Endodermal cell (in vitro differentiated cells): ENCODE data around the gene CD44. TPM values are rescaled to one million over a fixed set of nuclear protein-coding genes. Genes with fewer than 3 reads are reported as not detected.

Experiments used
- DNase-seq: peaks from one replicate; pipeline ENCODE4 v3.0.0-alpha.2; 2017
- H3K27ac ChIP-seq: 2 replicates; pipeline ENCODE4 v1.5.1; 2013; ENCODE audit warnings: mild to moderate bottlenecking, low read depth, low read length, moderate library complexity
- H3K27me3 ChIP-seq: 2 replicates; pipeline ENCODE4 v1.6.1; 2013; ENCODE audit warnings: mild to moderate bottlenecking, low read length, moderate library complexity; ENCODE audit not compliant: insufficient read depth, control insufficient read depth, poor library complexity, severe bottlenecking
- H3K36me3 ChIP-seq: 2 replicates; pipeline ENCODE4 v1.7.0; 2013; ENCODE audit warnings: mild to moderate bottlenecking, low read length, moderate library complexity; ENCODE audit not compliant: control insufficient read depth, insufficient read depth
- H3K4me1 ChIP-seq: one replicate; pipeline ENCODE4 v1.7.0; 2013; ENCODE audit warnings: low read length; ENCODE audit not compliant: control insufficient read depth, insufficient read depth
- H3K4me3 ChIP-seq: 2 replicates; pipeline ENCODE4 v1.5.1; 2013; ENCODE audit warnings: mild to moderate bottlenecking, low read length, moderate library complexity
- H3K9ac ChIP-seq: 2 replicates; pipeline ENCODE4 v1.6.1; 2013; ENCODE audit warnings: mild to moderate bottlenecking, low read length, moderate library complexity; ENCODE audit not compliant: poor library complexity, severe bottlenecking; ENCODE audit errors: extremely low read depth
- H3K9me3 ChIP-seq: 2 replicates; pipeline ENCODE4 v1.6.1; 2013; ENCODE audit warnings: mild to moderate bottlenecking, low read length, moderate library complexity; ENCODE audit not compliant: control insufficient read depth
- H3K27ac Mint-ChIP-seq: 2 replicates; pipeline ENCODE4 v1.8.0; 2020; ENCODE audit warnings: mixed read lengths
- H3K27me3 Mint-ChIP-seq: 2 replicates; pipeline ENCODE4 v1.8.0; 2021; ENCODE audit warnings: mild to moderate bottlenecking, mixed read lengths; ENCODE audit not compliant: insufficient read depth
- H3K36me3 Mint-ChIP-seq: 2 replicates; pipeline ENCODE4 v1.8.0; 2020; ENCODE audit warnings: low read depth, mixed read lengths
- H3K4me1 Mint-ChIP-seq: 2 replicates; pipeline ENCODE4 v1.8.0; 2020; ENCODE audit warnings: mixed read lengths
- H3K4me3 Mint-ChIP-seq: 2 replicates; pipeline ENCODE4 v1.8.0; 2020; ENCODE audit warnings: mild to moderate bottlenecking, moderate library complexity, mixed read lengths
- H3K9me3 Mint-ChIP-seq: 2 replicates; pipeline ENCODE4 v1.8.0; 2020; ENCODE audit warnings: mild to moderate bottlenecking, mixed read lengths
- CTCF ChIP-seq: fragments of 200-600 bp; sonication (generic); conservative IDR thresholded peaks from 2 replicates; pipeline ENCODE4 v1.5.0; 2021; ENCODE audit warnings: antibody characterized with exemption, mild to moderate bottlenecking
- WGBS, 2 experiments: methylation state at CpG; one replicate each; pipeline versions ENCODE4 v1.1.5 to v1.1.7; 2013; ENCODE audit warnings: missing lambda C conversion rate in 2 of 2, mixed read lengths in 1 of 2; ENCODE audit not compliant: insufficient coverage in 1 of 2, insufficient read length in 1 of 2; 5-methylcytosine and 5-hydroxymethylcytosine counted together
- total RNA-seq, 2 donors: library from RNA; stranded (reverse); fragmentation: NEBNext Ultra II Directional in 1 of 2; extraction: Animal tissue kit (Norgen Biotek cat#: 25700) in 1 of 2; gene quantifications; 2 replicates in 1 of 2; 3 replicates in 1 of 2; pipeline ENCODE4 v1.2.1, GENCODE V29; 2021

CD44 gene
- total RNA-seq, 2 donors from 2014 or later = 1.2 to 4.6 TPM

DNA sequence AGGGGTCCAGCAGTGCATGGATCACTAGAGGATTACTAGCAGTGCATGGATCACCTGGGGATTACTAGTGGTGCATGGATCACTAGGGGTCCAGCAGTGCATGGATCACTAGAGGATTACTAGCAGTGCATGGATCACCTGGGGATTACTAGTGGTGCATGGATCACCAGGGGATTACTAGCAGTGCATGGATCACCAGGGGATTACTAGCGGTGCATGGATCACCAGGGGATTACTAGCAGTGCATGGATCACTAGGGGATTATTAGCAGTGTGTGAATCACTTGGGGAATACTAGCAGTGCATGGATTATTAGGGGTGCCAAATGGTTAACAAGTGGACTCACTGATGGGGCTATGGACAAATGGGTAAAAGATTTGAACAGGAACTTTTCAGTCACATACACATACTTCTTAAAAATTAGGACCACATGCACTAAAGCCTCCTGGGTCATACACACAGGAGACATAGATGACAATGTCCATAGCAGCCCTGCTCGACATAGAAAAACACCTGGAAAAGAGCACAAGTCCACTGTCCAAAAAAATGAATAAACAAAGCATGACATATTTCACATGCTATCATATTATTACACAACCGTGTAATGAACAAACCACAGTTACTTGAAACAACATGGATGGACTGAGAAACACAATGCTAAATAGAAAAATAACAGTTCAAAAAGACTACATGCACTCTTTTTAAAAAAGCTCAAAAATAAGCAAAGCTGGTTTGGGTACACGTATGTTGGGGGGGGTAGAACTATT lies 109.8 kb downstream of the CD44 start:
- H3K4me3 ChIP-seq = no peak overlapping the region
- H3K36me3 ChIP-seq = no peaks in the 10 kb centered on the region
- H3K9me3 Mint-ChIP-seq = peaks cover 3% of the 10 kb centered on the region
- H3K4me1 ChIP-seq = no peaks in the 10 kb centered on the region
- no peaks in the 10 kb centered on the region for H3K36me3 Mint-ChIP-seq
- no peaks in the 10 kb centered on the region for H3K4me1 Mint-ChIP-seq
- H3K9me3 ChIP-seq = peaks cover 4% of the 10 kb centered on the region
- no peak overlapping the region for H3K27ac ChIP-seq
- H3K4me3 Mint-ChIP-seq = no peak overlapping the region
- 75 to 80% methylated on average over 2 to 4 of the region's 4 CpGs for WGBS, 2 experiments
- peaks cover 4% of the 10 kb centered on the region for H3K27me3 Mint-ChIP-seq
- H3K27ac Mint-ChIP-seq = no peak overlapping the region
- no peak for TF ChIP-seq CTCF
- no peak for DNase-seq
- H3K27me3 ChIP-seq = no peaks in the 10 kb centered on the region
- H3K9ac ChIP-seq = no peak overlapping the region

DNA sequence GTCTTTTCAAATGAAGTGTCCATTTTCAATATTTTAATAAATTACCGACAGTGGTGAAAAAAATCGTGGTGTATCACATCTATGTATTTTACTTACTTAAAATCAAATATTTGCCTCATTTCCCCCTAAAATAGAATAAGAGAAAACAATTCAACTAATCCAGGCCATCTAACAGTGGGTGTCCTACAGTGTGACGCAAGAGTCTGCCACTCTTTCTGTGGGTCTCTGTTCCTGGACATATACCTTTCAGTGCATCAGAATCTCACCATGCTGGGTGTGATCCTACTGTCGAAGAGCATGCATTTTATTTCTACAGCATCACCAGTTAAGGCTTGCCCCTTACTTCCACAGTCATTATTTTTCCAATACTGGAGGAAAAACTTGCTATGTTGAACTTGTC lies 111.2 kb downstream of the CD44 start:
- Mint-ChIP-seq H3K4me1 (no peaks in the 10 kb centered on the region), H3K27ac (no peak overlapping the region)
- H3K27me3 ChIP-seq = no peaks in the 10 kb centered on the region

GRCh38 chr11:35250621-35251020 lies 111.7 kb downstream of the CD44 start:
- peaks cover 6% of the 10 kb centered on the region for H3K27me3 Mint-ChIP-seq
- H3K36me3 Mint-ChIP-seq = no peaks in the 10 kb centered on the region
- TF ChIP-seq CTCF = no peak

More for the DNA sequence above, 111.2 kb downstream of the CD44 start:
- no peaks in the 10 kb centered on the region for H3K36me3 ChIP-seq
- WGBS, 2 experiments = 83 to 93% methylated on average over 1 to 4 of the region's 4 CpGs
- H3K9ac ChIP-seq = no peak overlapping the region
- no peak overlapping the region for H3K27ac ChIP-seq
- no peak overlapping the region for H3K4me3 Mint-ChIP-seq
- H3K4me1 ChIP-seq = no peaks in the 10 kb centered on the region
- no peaks in the 10 kb centered on the region for H3K36me3 Mint-ChIP-seq
- H3K4me3 ChIP-seq = no peak overlapping the region
- peaks cover 6% of the 10 kb centered on the region for H3K27me3 Mint-ChIP-seq
- peaks cover 3% of the 10 kb centered on the region for H3K9me3 Mint-ChIP-seq
- DNase-seq = no peak
- no peaks in the 10 kb centered on the region for H3K9me3 ChIP-seq
- TF ChIP-seq CTCF = no peak

More at GRCh38 chr11:35250621-35251020, 111.7 kb downstream of the CD44 start:
- Mint-ChIP-seq H3K4me1 (no peaks in the 10 kb centered on the region), H3K27ac (no peak overlapping the region), H3K9me3 (peaks cover 3% of the 10 kb centered on the region), H3K4me3 (no peak overlapping the region)
- no peaks in the 10 kb centered on the region for H3K27me3 ChIP-seq
- H3K9ac ChIP-seq = no peak overlapping the region
- no peaks in the 10 kb centered on the region for H3K9me3 ChIP-seq
- no peak for DNase-seq
- H3K36me3 ChIP-seq = no peaks in the 10 kb centered on the region
- no peaks in the 10 kb centered on the region for H3K4me1 ChIP-seq
- no peak overlapping the region for H3K27ac ChIP-seq
- H3K4me3 ChIP-seq = no peak overlapping the region
